SK-N-SH treated with all-trans-retinoic acid at 6 μM for 48 hours (cell line): ENCODE data around the gene CNTRL.

Source experiments
- ATAC-seq: fragments of 200-7000 bp; cut with Tn5 transposase; 3 replicates; pipeline ENCODE4 v1.9.1; 2020; ENCODE audit warnings: mild to moderate bottlenecking, moderate library complexity
- ARNTL ChIP-seq: fragments of 450-650 bp; formaldehyde crosslinking; IDR thresholded peaks from 2 replicates; pipeline ENCODE4 v1.5.0; 2020; ENCODE audit warnings: low read depth, mild to moderate bottlenecking, moderate library complexity, borderline replicate concordance
- BACH2 ChIP-seq: fragments of 250-450 bp; sonication (Bioruptor Pico); IDR thresholded peaks from 2 replicates; pipeline ENCODE4 v1.9.0; 2021; ENCODE audit warnings: mild to moderate bottlenecking, borderline replicate concordance
- CSDC2 ChIP-seq: fragments of 250-450 bp; sonication (Bioruptor Pico); IDR thresholded peaks from 2 replicates; pipeline ENCODE4 v1.5.0; 2020; ENCODE audit warnings: mild to moderate bottlenecking, moderate library complexity
- ESRRG ChIP-seq: fragments of 250-450 bp; sonication (Bioruptor Pico); IDR thresholded peaks from 2 replicates; pipeline ENCODE4 v1.6.1; 2021; ENCODE audit warnings: mild to moderate bottlenecking
- ISL1 ChIP-seq: fragments of 250-450 bp; sonication (Bioruptor Pico); IDR thresholded peaks from 2 replicates; pipeline ENCODE4 v2.1.2; 2022; ENCODE audit warnings: mild to moderate bottlenecking, moderate library complexity
- OSR1 ChIP-seq: fragments of 250-450 bp; sonication (Bioruptor Pico); IDR thresholded peaks from 2 replicates; pipeline ENCODE4 v1.8.0; 2022; ENCODE audit warnings: moderate library complexity, mild to moderate bottlenecking, inconsistent platforms
- RARB ChIP-seq: fragments of 250-450 bp; sonication (Bioruptor Pico); IDR thresholded peaks from 2 replicates; pipeline ENCODE4 v1.8.0; 2021; ENCODE audit warnings: mild to moderate bottlenecking, moderate library complexity
- SNAI2 ChIP-seq: fragments of 250-450 bp; sonication (Bioruptor Pico); IDR thresholded peaks from 2 replicates; pipeline ENCODE4 v1.5.0; 2020; ENCODE audit warnings: mild to moderate bottlenecking, moderate library complexity
- TCF4 ChIP-seq: fragments of 250-450 bp; sonication (Bioruptor Pico); IDR thresholded peaks from 2 replicates; pipeline ENCODE4 v1.8.0; 2021; ENCODE audit warnings: mild to moderate bottlenecking, moderate library complexity, borderline replicate concordance
- TOX ChIP-seq: fragments of 250-450 bp; sonication (Bioruptor Pico); IDR thresholded peaks from 2 replicates; pipeline ENCODE4 v1.8.0; 2021; ENCODE audit warnings: mild to moderate bottlenecking, moderate library complexity, borderline replicate concordance
- ZC3H10 ChIP-seq: fragments of 250-450 bp; sonication (Bioruptor Pico); IDR thresholded peaks from 2 replicates; pipeline ENCODE4 v1.5.1; 2021; ENCODE audit warnings: mild to moderate bottlenecking, moderate library complexity
- ZFP3 ChIP-seq: fragments of 250-450 bp; sonication (Bioruptor Pico); IDR thresholded peaks from 2 replicates; pipeline ENCODE4 v1.5.0; 2020; ENCODE audit warnings: mild to moderate bottlenecking, moderate library complexity
- ZFP30 ChIP-seq: fragments of 450-650 bp; formaldehyde crosslinking; IDR thresholded peaks from 2 replicates; pipeline ENCODE4 v1.5.0; 2022; ENCODE audit warnings: mild to moderate bottlenecking, moderate library complexity
- ZNF565 ChIP-seq: fragments of 450-650 bp; formaldehyde crosslinking; conservative IDR thresholded peaks from 2 replicates; pipeline ENCODE4 v1.5.0; 2020; ENCODE audit warnings: low read depth, mild to moderate bottlenecking, moderate library complexity
- ZNF70 ChIP-seq: fragments of 450-650 bp; formaldehyde crosslinking; IDR thresholded peaks from 2 replicates; pipeline ENCODE4 v1.5.0; 2020; ENCODE audit warnings: mild to moderate bottlenecking, moderate library complexity
- TF ChIP-seq, protein P1 (sequence below): fragments of 250-450 bp; sonication (Bioruptor Pico); IDR thresholded peaks from 2 replicates; pipeline ENCODE4 v1.8.0; 2021; ENCODE audit warnings: low read depth, mild to moderate bottlenecking, moderate library complexity, borderline replicate concordance
- TF ChIP-seq, protein P2 (sequence below): fragments of 250-450 bp; sonication (Bioruptor Pico); IDR thresholded peaks from 2 replicates; pipeline ENCODE4 v1.5.0; 2020; ENCODE audit warnings: mild to moderate bottlenecking, moderate library complexity
- TF ChIP-seq, protein P3 (sequence below): fragments of 250-450 bp; sonication (Bioruptor Pico); IDR thresholded peaks from 2 replicates; pipeline ENCODE4 v1.5.1; 2021; ENCODE audit warnings: mild to moderate bottlenecking, moderate library complexity
- TF ChIP-seq, protein P4 (sequence below): fragments of 250-450 bp; sonication (Bioruptor Pico); IDR thresholded peaks from 2 replicates; pipeline ENCODE4 v1.8.0; 2020; ENCODE audit warnings: mild to moderate bottlenecking, moderate library complexity, borderline replicate concordance
- TF ChIP-seq, protein P5 (sequence below): fragments of 250-450 bp; sonication (Bioruptor Pico); IDR thresholded peaks from 2 replicates; pipeline ENCODE4 v1.5.1; 2020; ENCODE audit warnings: low read depth, mild to moderate bottlenecking, moderate library complexity

The CNTRL gene

DNA sequence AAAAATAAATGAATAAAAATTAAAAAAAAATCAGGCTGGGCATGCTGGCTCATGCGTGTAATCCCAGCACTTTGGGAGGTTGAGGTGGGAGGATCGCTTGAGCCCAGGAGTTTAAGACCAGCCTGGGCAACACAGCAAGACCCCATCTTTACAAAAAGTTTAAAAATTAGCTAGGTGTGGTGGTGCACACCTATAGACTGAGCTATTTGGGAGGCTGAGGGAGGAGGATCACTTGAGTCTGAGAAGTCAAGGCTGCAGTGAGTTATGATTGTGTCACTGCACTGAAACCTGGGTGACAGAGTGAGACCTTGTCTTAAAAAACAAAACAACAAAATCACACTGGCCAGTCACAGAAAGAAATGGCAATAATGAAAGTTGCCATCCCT lies 3.4 kb upstream of the CNTRL start:
- ATAC-seq = no peak
- TF ChIP-seq, protein P1, sequence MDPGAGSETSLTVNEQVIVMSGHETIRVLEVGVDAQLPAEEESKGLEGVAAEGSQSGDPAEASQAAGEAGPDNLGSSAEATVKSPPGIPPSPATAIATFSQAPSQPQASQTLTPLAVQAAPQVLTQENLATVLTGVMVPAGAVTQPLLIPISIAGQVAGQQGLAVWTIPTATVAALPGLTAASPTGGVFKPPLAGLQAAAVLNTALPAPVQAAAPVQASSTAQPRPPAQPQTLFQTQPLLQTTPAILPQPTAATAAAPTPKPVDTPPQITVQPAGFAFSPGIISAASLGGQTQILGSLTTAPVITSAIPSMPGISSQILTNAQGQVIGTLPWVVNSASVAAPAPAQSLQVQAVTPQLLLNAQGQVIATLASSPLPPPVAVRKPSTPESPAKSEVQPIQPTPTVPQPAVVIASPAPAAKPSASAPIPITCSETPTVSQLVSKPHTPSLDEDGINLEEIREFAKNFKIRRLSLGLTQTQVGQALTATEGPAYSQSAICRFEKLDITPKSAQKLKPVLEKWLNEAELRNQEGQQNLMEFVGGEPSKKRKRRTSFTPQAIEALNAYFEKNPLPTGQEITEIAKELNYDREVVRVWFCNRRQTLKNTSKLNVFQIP = no peak
- TF ChIP-seq, protein P2, sequence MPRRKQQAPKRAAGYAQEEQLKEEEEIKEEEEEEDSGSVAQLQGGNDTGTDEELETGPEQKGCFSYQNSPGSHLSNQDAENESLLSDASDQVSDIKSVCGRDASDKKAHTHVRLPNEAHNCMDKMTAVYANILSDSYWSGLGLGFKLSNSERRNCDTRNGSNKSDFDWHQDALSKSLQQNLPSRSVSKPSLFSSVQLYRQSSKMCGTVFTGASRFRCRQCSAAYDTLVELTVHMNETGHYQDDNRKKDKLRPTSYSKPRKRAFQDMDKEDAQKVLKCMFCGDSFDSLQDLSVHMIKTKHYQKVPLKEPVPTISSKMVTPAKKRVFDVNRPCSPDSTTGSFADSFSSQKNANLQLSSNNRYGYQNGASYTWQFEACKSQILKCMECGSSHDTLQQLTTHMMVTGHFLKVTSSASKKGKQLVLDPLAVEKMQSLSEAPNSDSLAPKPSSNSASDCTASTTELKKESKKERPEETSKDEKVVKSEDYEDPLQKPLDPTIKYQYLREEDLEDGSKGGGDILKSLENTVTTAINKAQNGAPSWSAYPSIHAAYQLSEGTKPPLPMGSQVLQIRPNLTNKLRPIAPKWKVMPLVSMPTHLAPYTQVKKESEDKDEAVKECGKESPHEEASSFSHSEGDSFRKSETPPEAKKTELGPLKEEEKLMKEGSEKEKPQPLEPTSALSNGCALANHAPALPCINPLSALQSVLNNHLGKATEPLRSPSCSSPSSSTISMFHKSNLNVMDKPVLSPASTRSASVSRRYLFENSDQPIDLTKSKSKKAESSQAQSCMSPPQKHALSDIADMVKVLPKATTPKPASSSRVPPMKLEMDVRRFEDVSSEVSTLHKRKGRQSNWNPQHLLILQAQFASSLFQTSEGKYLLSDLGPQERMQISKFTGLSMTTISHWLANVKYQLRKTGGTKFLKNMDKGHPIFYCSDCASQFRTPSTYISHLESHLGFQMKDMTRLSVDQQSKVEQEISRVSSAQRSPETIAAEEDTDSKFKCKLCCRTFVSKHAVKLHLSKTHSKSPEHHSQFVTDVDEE (CRISPR knock-in tag) = no peak
- no peak for TF ChIP-seq ARNTL (CRISPR knock-in tag)
- TF ChIP-seq CSDC2 (CRISPR knock-in tag) = no peak
- TF ChIP-seq OSR1 (CRISPR knock-in tag) = no peak
- TF ChIP-seq, protein P3, sequence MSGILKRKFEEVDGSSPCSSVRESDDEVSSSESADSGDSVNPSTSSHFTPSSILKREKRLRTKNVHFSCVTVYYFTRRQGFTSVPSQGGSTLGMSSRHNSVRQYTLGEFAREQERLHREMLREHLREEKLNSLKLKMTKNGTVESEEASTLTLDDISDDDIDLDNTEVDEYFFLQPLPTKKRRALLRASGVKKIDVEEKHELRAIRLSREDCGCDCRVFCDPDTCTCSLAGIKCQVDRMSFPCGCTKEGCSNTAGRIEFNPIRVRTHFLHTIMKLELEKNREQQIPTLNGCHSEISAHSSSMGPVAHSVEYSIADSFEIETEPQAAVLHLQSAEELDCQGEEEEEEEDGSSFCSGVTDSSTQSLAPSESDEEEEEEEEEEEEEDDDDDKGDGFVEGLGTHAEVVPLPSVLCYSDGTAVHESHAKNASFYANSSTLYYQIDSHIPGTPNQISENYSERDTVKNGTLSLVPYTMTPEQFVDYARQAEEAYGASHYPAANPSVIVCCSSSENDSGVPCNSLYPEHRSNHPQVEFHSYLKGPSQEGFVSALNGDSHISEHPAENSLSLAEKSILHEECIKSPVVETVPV = no peak
- TF ChIP-seq TCF4 (CRISPR knock-in tag) = no peak
- TF ChIP-seq ZNF565 (CRISPR knock-in tag) = no peak
- no peak for TF ChIP-seq SNAI2 (CRISPR knock-in tag)
- TF ChIP-seq, protein P4, sequence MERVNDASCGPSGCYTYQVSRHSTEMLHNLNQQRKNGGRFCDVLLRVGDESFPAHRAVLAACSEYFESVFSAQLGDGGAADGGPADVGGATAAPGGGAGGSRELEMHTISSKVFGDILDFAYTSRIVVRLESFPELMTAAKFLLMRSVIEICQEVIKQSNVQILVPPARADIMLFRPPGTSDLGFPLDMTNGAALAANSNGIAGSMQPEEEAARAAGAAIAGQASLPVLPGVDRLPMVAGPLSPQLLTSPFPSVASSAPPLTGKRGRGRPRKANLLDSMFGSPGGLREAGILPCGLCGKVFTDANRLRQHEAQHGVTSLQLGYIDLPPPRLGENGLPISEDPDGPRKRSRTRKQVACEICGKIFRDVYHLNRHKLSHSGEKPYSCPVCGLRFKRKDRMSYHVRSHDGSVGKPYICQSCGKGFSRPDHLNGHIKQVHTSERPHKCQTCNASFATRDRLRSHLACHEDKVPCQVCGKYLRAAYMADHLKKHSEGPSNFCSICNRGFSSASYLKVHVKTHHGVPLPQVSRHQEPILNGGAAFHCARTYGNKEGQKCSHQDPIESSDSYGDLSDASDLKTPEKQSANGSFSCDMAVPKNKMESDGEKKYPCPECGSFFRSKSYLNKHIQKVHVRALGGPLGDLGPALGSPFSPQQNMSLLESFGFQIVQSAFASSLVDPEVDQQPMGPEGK (CRISPR knock-in tag) = no peak
- no peak for TF ChIP-seq ZNF70 (CRISPR knock-in tag)

DNA sequence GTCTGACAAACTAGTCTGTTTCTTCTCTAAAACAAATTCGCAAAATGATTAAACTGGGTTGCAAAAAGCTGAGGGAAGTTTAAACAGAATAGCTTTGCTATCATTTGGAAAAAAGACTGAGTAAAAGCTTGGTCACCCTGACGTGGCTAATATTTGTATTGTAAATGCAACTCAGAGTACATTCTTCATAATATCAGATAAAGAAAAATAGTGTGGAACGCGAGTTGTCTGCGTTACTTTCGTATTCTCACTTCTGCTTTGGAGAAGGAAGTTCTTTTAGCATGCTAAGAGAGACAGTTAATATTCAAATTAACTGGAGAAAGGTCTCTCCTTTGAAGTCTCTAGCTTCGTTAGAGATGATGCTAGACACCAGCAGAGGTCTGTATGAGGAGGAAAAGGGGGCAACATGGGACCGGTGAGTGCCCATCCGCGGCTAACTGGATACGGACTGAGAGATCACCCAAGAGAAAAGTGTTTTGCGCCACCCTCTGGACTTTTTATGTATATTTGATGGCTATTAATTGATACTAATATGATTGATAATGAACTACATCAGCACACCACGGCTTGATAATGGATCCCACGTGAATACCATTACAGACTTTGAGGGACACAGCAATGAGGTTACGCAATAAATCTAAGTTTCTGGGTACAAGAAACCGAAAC lies 2.9 kb upstream of the CNTRL start:
- TF ChIP-seq, protein P2 (CRISPR knock-in tag) = no peak
- TF ChIP-seq, protein P1 = no peak
- TF ChIP-seq ZFP30 (CRISPR knock-in tag) = no peak
- TF ChIP-seq, protein P5, sequence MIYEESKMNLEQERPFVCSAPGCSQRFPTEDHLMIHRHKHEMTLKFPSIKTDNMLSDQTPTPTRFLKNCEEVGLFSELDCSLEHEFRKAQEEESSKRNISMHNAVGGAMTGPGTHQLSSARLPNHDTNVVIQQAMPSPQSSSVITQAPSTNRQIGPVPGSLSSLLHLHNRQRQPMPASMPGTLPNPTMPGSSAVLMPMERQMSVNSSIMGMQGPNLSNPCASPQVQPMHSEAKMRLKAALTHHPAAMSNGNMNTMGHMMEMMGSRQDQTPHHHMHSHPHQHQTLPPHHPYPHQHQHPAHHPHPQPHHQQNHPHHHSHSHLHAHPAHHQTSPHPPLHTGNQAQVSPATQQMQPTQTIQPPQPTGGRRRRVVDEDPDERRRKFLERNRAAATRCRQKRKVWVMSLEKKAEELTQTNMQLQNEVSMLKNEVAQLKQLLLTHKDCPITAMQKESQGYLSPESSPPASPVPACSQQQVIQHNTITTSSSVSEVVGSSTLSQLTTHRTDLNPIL (CRISPR knock-in tag) = no peak
- TF ChIP-seq, protein P4 (CRISPR knock-in tag) = no peak
- TF ChIP-seq RARB (CRISPR knock-in tag) = no peak
- TF ChIP-seq ZNF565 (CRISPR knock-in tag) = no peak
- no peak for TF ChIP-seq BACH2 (CRISPR knock-in tag)
- no peak for TF ChIP-seq ZFP3 (CRISPR knock-in tag)
- no peak for TF ChIP-seq TOX
- no peak for TF ChIP-seq ESRRG
- no peak for TF ChIP-seq ISL1 (CRISPR knock-in tag)
- TF ChIP-seq, protein P3 = no peak
- TF ChIP-seq ZNF70 (CRISPR knock-in tag) = no peak
- TF ChIP-seq TCF4 (CRISPR knock-in tag) = no peak
- TF ChIP-seq CSDC2 (CRISPR knock-in tag) = no peak
- no peak for TF ChIP-seq ARNTL (CRISPR knock-in tag)
- TF ChIP-seq ZC3H10 (CRISPR knock-in tag) = no peak
- no peak for ATAC-seq
